Prostate gland (tissue), 2 donors: ENCODE results near the gene NSUN6. TPM values are rescaled to one million over a fixed set of nuclear protein-coding genes. Genes with fewer than 3 reads are reported as not detected.

Experiments used
- DNase-seq: peaks from one replicate; pipeline ENCODE4 v3.0.0-alpha.2; 2019; ENCODE audit warnings: low spot score
- H3K27ac ChIP-seq, 2 donors: fragments of 200-600 bp; sonication (generic); 2 replicates each; pipeline ENCODE4 v1.5.1; 2017 to 2019
- H3K27me3 ChIP-seq: fragments of 200-600 bp; sonication (generic); replicated peaks from 2 replicates; pipeline ENCODE4 v1.5.1; 2019; ENCODE audit not compliant: insufficient read depth
- H3K36me3 ChIP-seq, 2 donors: fragments of 200-600 bp; sonication (generic); 1 replicate in 1 of 2; 2 replicates in 1 of 2; pipeline versions ENCODE4 v1.5.1 to v1.8.1; 2017 to 2019
- H3K4me1 ChIP-seq: fragments of 200-600 bp; sonication (generic); replicated peaks from 2 replicates; pipeline ENCODE4 v1.5.1; 2019
- H3K4me3 ChIP-seq, 2 donors: fragments of 200-600 bp; sonication (generic); 2 replicates each; pipeline ENCODE4 v1.5.1; 2017 to 2019
- H3K9me3 ChIP-seq: fragments of 200-600 bp; sonication (generic); 2 replicates; pipeline ENCODE4 v1.5.1; 2017
- CTCF ChIP-seq, 4 experiments: fragments of 200-600 bp in 2 of 4; fragments of 450-650 bp in 2 of 4; sonication (generic) in 2 of 4; IDR thresholded peaks; 1 replicate in 3 of 4; 2 replicates in 1 of 4; pipeline ENCODE4 v1.5.1; 2016 to 2019; ENCODE audit warnings: antibody characterized with exemption in 4 of 4, mild to moderate bottlenecking in 2 of 4, moderate library complexity in 2 of 4
- POLR2A ChIP-seq: fragments of 450-650 bp; IDR thresholded peaks from one replicate; pipeline ENCODE4 v1.6.1; 2016; ENCODE audit warnings: antibody characterized with exemption, mild to moderate bottlenecking
- POLR2AphosphoS5 ChIP-seq: sonication (generic); formaldehyde crosslinking; IDR thresholded peaks from one replicate; pipeline ENCODE4 v1.6.1; 2017; ENCODE audit warnings: antibody characterized with exemption
- WGBS: methylation state at CpG from one replicate; pipeline ENCODE4 v1.1.5; 2018; 5-methylcytosine and 5-hydroxymethylcytosine counted together
- intact Hi-C: fragments of 100-400 bp; cut with DNase I; formaldehyde crosslinking; loops from one replicate; pipeline ENCODE4 v1.14.2; 2022
- total RNA-seq, 2 donors: library from RNA; depleted of rRNA; stranded (reverse); fragments of >200 nt; gene quantifications; one replicate each; pipeline ENCODE4 v1.1.0, GENCODE V29; 2016

Gene NSUN6
- total RNA-seq, 2 donors from 2014 or later = 11.7 to 17.1 TPM

- no peak overlapping the region for H3K4me3 ChIP-seq
- H3K27me3 ChIP-seq = no peaks in the 10 kb centered on the region
- TF ChIP-seq POLR2A (no peak), POLR2AphosphoS5 (no peak), CTCF (IDR thresholded peaks at IDR 0.05) (no peak)
- no peak overlapping the region for H3K27ac ChIP-seq
- DNase-seq = no peak
- no peaks in the 10 kb centered on the region for H3K9me3 ChIP-seq
- H3K36me3 ChIP-seq = no peaks in the 10 kb centered on the region
- 88% methylated on average over 6 of the region's 6 CpGs for WGBS
- no peaks in the 10 kb centered on the region for H3K4me1 ChIP-seq
- intact Hi-C loops = no loop called here
These were observed 42.8 kb downstream of the NSUN6 start for GRCh38 chr10:18608596-18608995.

DNA sequence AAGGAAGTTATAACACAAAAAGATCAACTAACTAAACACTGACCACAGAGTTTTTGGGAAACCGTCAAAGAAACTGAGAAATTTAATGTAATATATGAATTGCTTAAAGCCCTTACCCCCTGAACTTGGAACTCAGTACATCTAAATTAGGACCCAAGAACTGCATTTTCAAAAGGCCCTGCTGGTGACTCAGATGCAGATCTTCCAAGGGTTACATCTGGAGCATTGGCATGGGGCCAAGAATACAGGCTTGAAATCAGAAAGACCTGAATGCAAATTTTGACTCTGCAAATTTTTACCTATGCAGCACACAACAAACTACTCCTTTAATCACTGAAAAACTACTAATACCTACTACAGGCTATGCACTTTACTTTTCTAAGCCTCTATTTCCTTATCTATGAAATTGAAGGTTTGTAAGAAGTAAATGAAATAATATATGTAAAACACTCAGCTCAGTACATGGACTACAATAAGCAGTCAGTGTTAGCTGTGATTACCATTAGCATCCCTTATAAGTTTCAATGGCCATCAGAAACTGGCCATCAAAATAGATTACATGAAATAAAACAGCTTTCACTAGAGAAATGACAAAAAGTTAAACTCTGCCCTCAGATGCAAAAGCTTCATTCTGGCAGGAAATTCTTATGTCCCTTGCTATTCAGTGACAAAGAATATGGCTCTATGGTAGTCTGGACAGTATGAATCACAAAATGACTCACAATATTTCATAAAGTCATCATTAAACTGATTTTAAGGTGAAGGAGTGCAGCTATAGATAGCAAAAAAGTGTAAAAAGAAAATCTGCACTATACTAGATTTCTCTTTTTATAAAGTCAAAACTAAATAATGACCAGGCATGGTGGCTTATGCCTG, 43.6 kb downstream of the NSUN6 start:
- no peak overlapping the region for H3K4me3 ChIP-seq
- no peaks in the 10 kb centered on the region for H3K36me3 ChIP-seq
- H3K4me1 ChIP-seq = no peaks in the 10 kb centered on the region
- no peaks in the 10 kb centered on the region for H3K9me3 ChIP-seq
- intact Hi-C loops = no loop called here
- H3K27ac ChIP-seq = no peak overlapping the region
- no peak for DNase-seq
- WGBS = 85% methylated on average over 1 of the region's 1 CpG
- H3K27me3 ChIP-seq = no peaks in the 10 kb centered on the region
- TF ChIP-seq POLR2A (no peak), CTCF (IDR thresholded peaks at IDR 0.05) (no peak), POLR2AphosphoS5 (no peak)

DNA sequence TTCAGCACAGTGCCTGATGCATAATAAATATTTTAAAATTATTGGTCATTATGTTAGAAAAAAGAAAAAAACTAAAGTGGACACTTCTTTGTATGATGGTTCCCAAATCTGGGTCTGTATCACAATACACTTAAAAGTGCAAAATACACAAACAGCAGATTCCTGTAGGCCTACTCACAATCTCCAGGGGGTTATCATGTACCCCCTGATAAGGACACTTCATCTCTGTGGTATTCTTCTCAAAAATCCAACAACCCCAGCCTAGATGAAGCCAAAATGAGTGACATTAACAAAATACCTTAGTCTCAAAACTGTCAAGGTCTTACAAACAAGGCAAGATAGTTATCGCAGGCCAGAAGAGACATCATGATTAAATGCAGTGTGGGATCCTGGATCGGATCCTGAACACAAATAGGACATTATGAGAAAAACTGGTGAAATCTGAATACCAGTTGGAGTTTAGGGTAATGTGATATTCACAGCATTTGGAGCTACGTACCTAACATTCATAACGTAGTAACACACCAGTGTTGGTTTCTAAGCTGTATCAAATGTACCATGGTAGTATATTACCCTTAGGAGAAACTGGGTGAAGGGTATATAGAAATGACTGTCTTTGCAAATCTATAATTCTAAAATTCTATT, 45.2 kb downstream of the NSUN6 start:
- Histone ChIP-seq H3K27ac (no peak overlapping the region), H3K27me3 (no peaks in the 10 kb centered on the region), H3K4me3 (no peak overlapping the region), H3K36me3 (no peaks in the 10 kb centered on the region), H3K4me1 (no peaks in the 10 kb centered on the region), H3K9me3 (no peaks in the 10 kb centered on the region)
- no peak for DNase-seq
- WGBS = 96% methylated on average over 4 of the region's 4 CpGs
- TF ChIP-seq POLR2AphosphoS5 (no peak), CTCF (IDR thresholded peaks at IDR 0.05) (no peak), POLR2A (no peak)
- intact Hi-C loops = no loop called here

- Histone ChIP-seq H3K27me3 (no peaks in the 10 kb centered on the region), H3K27ac (no peak overlapping the region)
- intact Hi-C loops = no loop called here
These were observed 50.1 kb downstream of the NSUN6 start for GRCh38 chr10:18601321-18601720.

More at GRCh38 chr10:18601321-18601720, 50.1 kb downstream of the NSUN6 start:
- no peak for DNase-seq
- no peak for TF ChIP-seq POLR2A
- no peak for TF ChIP-seq CTCF (IDR thresholded peaks at IDR 0.05)
- TF ChIP-seq POLR2AphosphoS5 = no peak
- 89% methylated on average over 2 of the region's 2 CpGs for WGBS
- H3K36me3 ChIP-seq = no peaks in the 10 kb centered on the region
- no peaks in the 10 kb centered on the region for H3K4me1 ChIP-seq
- H3K9me3 ChIP-seq = no peaks in the 10 kb centered on the region
- H3K4me3 ChIP-seq = no peak overlapping the region
